Stomach (tissue), 9 donors: ENCODE measurements around the gene TPO. TPM values are rescaled to one million over a fixed set of nuclear protein-coding genes. Genes with fewer than 3 reads are reported as not detected.

ENCODE experiments used
- DNase-seq, 2 donors: peaks; one replicate each; pipeline versions ENCODE4 v3.0.0 to v3.0.0-alpha.2; 2013 to 2019
- H3K27ac ChIP-seq, 5 donors: fragments of 200-600 bp in 4 of 5; sonication (generic) in 4 of 5; one replicate each; pipeline ENCODE4 v1.5.1; 2013 to 2019; ENCODE audit warnings: mild to moderate bottlenecking in 1 of 5, moderate library complexity in 1 of 5
- H3K27me3 ChIP-seq, 3 donors: fragments of 200-600 bp; sonication (generic); one replicate each; pipeline ENCODE4 v1.5.1; 2017 to 2019; ENCODE audit warnings: mixed run types in 1 of 3
- H3K36me3 ChIP-seq, 4 donors: fragments of 200-600 bp; sonication (generic); 1 replicate in 3 of 4; 2 replicates in 1 of 4; pipeline ENCODE4 v1.5.1; 2016 to 2019
- H3K4me1 ChIP-seq, 4 donors: fragments of 200-600 bp; sonication (generic); one replicate each; pipeline ENCODE4 v1.5.1; 2016 to 2019
- H3K4me3 ChIP-seq, 4 donors: fragments of 200-600 bp; sonication (generic) in 3 of 4; one replicate each; pipeline ENCODE4 v1.5.1; 2016 to 2019; ENCODE audit warnings: mild to moderate bottlenecking in 1 of 4
- H3K9me3 ChIP-seq, 4 donors: fragments of 200-600 bp; sonication (generic); one replicate each; pipeline ENCODE4 v1.5.1; 2016 to 2019
- EP300 ChIP-seq: sonication (generic); formaldehyde crosslinking; IDR thresholded peaks from one replicate; pipeline ENCODE4 v1.6.1; 2017; ENCODE audit warnings: antibody characterized with exemption
- POLR2A ChIP-seq, 4 donors: fragments of 450-650 bp; IDR thresholded peaks; one replicate each; pipeline ENCODE4 v1.6.1; 2016; ENCODE audit warnings: antibody characterized with exemption in 4 of 4, control low read depth in 2 of 4, mild to moderate bottlenecking in 1 of 4, moderate library complexity in 1 of 4
- POLR2AphosphoS5 ChIP-seq, 3 donors: sonication (generic); formaldehyde crosslinking; IDR thresholded peaks; one replicate each; pipeline ENCODE4 v1.6.1; 2016; ENCODE audit warnings: antibody characterized with exemption in 3 of 3
- WGBS, 5 donors: extraction: QIAGEN DNeasy Blood & Tissue Kit in 3 of 5; methylation state at CpG; one replicate each; pipeline versions ENCODE4 v1.1.5 to v1.1.7; 2013 to 2018; 5-methylcytosine and 5-hydroxymethylcytosine counted together
- intact Hi-C: fragments of 100-400 bp; cut with DNase I; formaldehyde crosslinking; loops from one replicate; pipeline ENCODE4 v1.15.1; 2023; ENCODE audit warnings: low total_unique reads
- polyA plus RNA-seq, 3 donors: library from polyadenylated mRNA; stranded (reverse); fragments of 200-250 nt; gene quantifications; one replicate each; pipeline ENCODE4 v1.2.3, GENCODE V29; 2013
- total RNA-seq, 5 donors: library from RNA; depleted of rRNA; stranded (reverse); fragments of >200 nt; gene quantifications; one replicate each; pipeline versions ENCODE4 v1.1.0 to v1.2.3, GENCODE V29; 2014 to 2016
- TF ChIP-seq, protein P1 (sequence below), 7 experiments: fragments of 450-650 bp in 4 of 7; fragments of 200-600 bp in 3 of 7; sonication (generic) in 3 of 7; IDR thresholded peaks; one replicate each; pipeline ENCODE4 v1.5.1; 2016 to 2019; ENCODE audit warnings: antibody characterized with exemption in 7 of 7, control low read depth in 2 of 7, mild to moderate bottlenecking in 1 of 7
- donor health status: healthy with polysubstance abuse.
- donor health status: Bipolar disorder and iron deficiency.
- donor health status: healthy.

Gene TPO
- total and polyA plus RNA-seq, 8 donors = 0.37 to 92.4 (median 4.3) TPM

DNA sequence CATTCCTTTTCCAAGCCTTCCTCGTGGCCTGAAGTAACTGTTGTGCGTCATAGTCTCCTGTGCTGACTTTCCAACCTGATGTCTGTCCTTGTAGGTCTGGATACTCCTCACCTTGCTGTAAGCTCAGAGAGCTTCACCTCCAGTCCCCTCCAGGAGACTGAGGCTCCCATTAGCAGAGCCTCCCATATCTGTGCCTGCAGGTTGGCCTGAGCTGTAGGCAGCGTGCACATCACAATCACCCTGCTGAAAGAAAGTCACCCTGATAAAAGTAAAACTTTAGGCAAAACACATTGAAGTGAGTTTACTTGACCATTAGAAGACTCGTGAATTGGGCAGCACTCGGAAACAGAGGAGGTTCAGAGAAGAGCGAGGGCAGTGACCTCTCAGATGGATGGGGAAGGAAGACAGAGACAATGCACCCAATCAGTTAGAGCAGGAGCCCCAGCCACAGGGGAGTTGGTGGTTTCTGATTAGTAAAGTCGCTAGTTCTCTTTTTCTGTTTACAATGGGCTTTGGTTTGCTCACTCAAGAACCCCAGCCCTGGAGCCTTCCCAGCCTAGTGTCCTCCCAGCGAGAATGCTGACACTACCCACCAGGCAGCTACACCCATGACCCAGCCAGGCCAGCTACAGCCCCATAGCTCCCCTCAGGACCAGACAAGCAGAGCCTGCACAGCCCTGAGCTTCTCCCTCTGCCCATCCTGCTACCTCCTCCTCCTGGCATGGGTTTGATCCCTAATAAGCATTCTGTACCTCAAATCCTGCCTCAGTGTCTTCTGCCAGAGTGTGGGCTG lies 12.1 kb upstream of the TPO start:
- Histone ChIP-seq H3K36me3 (no peaks in the 10 kb centered on the region), H3K4me3 (no peak overlapping the region), H3K9me3 (no peaks in the 10 kb centered on the region), H3K4me1 (no peaks in the 10 kb centered on the region), H3K27ac (no peak overlapping the region), H3K27me3 (peaks cover 0 to 7% (median 0%) of the 10 kb centered on the region in 3 donors)
- DNase-seq = no peak
- intact Hi-C loops = no loop called here
- WGBS, 5 donors = 72 to 75% (median 72%) methylated on average over 8 of the region's 8 CpGs
- TF ChIP-seq, protein P1, sequence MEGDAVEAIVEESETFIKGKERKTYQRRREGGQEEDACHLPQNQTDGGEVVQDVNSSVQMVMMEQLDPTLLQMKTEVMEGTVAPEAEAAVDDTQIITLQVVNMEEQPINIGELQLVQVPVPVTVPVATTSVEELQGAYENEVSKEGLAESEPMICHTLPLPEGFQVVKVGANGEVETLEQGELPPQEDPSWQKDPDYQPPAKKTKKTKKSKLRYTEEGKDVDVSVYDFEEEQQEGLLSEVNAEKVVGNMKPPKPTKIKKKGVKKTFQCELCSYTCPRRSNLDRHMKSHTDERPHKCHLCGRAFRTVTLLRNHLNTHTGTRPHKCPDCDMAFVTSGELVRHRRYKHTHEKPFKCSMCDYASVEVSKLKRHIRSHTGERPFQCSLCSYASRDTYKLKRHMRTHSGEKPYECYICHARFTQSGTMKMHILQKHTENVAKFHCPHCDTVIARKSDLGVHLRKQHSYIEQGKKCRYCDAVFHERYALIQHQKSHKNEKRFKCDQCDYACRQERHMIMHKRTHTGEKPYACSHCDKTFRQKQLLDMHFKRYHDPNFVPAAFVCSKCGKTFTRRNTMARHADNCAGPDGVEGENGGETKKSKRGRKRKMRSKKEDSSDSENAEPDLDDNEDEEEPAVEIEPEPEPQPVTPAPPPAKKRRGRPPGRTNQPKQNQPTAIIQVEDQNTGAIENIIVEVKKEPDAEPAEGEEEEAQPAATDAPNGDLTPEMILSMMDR (IDR thresholded peaks at IDR 0.05) = no peak
- TF ChIP-seq EP300 (no peak), POLR2A (IDR thresholded peaks at IDR 0.05) (no peak), POLR2AphosphoS5 (IDR thresholded peaks at IDR 0.05) (no peak)

DNA sequence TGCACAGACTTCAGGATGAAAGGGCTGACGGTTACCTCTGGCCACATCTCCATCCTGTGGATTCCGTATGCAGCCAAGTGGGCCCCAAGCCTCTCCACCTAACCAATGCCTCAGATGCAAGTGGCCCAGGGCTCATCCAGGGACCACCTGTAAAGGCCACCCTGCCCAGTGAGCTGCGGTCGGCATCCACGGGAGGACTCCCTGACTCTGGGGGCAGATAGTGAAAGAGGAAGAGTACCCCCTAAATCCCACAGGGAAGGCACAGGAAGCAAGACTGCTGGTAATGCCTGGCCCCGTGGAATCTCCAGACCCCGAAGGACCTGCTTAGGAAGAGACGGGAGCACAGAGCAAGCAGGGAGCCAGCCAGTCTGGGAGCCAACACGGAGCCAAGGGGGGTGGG lies 11.2 kb upstream of the TPO start:
- intact Hi-C loops = no loop called here
- H3K27me3 ChIP-seq = peaks cover 0 to 7% (median 0%) of the 10 kb centered on the region in 3 donors
- no peak overlapping the region for H3K4me3 ChIP-seq
- H3K4me1 ChIP-seq = no peaks in the 10 kb centered on the region
- WGBS, 5 donors = 80 to 91% (median 88%) methylated on average over 8 to 9 of the region's 9 CpGs
- no peaks in the 10 kb centered on the region for H3K36me3 ChIP-seq
- H3K27ac ChIP-seq = no peak overlapping the region
- TF ChIP-seq POLR2AphosphoS5 (IDR thresholded peaks at IDR 0.05) = no peak
- TF ChIP-seq POLR2A (IDR thresholded peaks at IDR 0.05) = no peak
- TF ChIP-seq EP300 = no peak
- TF ChIP-seq, protein P1 (IDR thresholded peaks at IDR 0.05) = no peak
- H3K9me3 ChIP-seq = no peaks in the 10 kb centered on the region
- no peak for DNase-seq

- intact Hi-C loops = no loop called here
- no peak for TF ChIP-seq EP300
- TF ChIP-seq, protein P1 (IDR thresholded peaks at IDR 0.05) = no peak
- TF ChIP-seq POLR2AphosphoS5 (IDR thresholded peaks at IDR 0.05) = no peak
- TF ChIP-seq POLR2A (IDR thresholded peaks at IDR 0.05) = no peak
- no peaks in the 10 kb centered on the region for H3K9me3 ChIP-seq
- H3K4me1 ChIP-seq = no peaks in the 10 kb centered on the region
- H3K4me3 ChIP-seq = no peak overlapping the region
- H3K36me3 ChIP-seq = no peaks in the 10 kb centered on the region
- DNase-seq = no peak
- H3K27ac ChIP-seq = no peak overlapping the region
- WGBS, 5 donors = 85 to 94% (median 91%) methylated on average over 8 to 12 of the region's 12 CpGs
- peaks cover 0 to 6% (median 0%) of the 10 kb centered on the region in 3 donors for H3K27me3 ChIP-seq
Observed at GRCh38 chr2:1403565-1403964, 9.7 kb upstream of the TPO start.

DNA sequence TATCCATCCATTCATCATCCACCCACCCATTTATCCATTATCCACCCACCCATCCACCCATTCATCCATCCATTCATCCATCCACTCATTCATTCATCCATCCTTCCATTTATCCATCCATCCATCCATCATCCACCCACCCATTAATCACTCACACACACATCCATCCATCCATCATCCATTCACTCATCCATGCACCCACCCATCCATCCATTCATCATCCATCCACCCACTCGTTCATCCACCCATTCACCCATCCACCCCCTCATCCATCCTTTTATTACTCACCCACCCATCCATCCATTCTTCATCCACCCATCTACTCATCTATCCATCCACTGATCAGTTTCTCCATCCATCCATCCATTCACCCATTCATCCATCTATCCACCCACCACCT lies 8.1 kb upstream of the TPO start:
- WGBS, 5 donors = 73 to 87% (median 80%) methylated on average over 1 of the region's 1 CpG
- TF ChIP-seq, protein P1 (IDR thresholded peaks at IDR 0.05) = peak in 1 of 7 experiments; percentile 4
- TF ChIP-seq EP300 (no peak), POLR2A (IDR thresholded peaks at IDR 0.05) (no peak), POLR2AphosphoS5 (IDR thresholded peaks at IDR 0.05) (no peak)
- intact Hi-C loops = no loop called here

More for the DNA sequence above, 8.1 kb upstream of the TPO start:
- Histone ChIP-seq H3K4me1 (no peaks in the 10 kb centered on the region), H3K9me3 (no peaks in the 10 kb centered on the region), H3K27me3 (no peaks in the 10 kb centered on the region), H3K36me3 (no peaks in the 10 kb centered on the region), H3K4me3 (no peak overlapping the region), H3K27ac (no peak overlapping the region)
- no peak for DNase-seq
